A673 (cell line): ENCODE measurements around the gene SENP7. TPM values are rescaled to one million over a fixed set of nuclear protein-coding genes. Genes with fewer than 3 reads are reported as not detected.

Experiments used
- BruUV-seq: library from RNA; stranded (reverse); fragments of 400-500 nt; replicated peaks from 2 replicates; lab custom pipeline; 2021; lab: Mats Ljungman, UMichigan
- CTCF ChIA-PET: fragments of 300-600 bp; sonication (Branson Sonifier 250); formaldehyde crosslinking; loops from one replicate; lab custom pipeline; 2022; ENCODE audit warnings: antibody characterized with exemption; lab: Charles Lee
- POLR2A ChIA-PET: fragments of 300-600 bp; sonication (Branson Sonifier 250); formaldehyde crosslinking; loops from one replicate; lab custom pipeline; 2022; ENCODE audit warnings: antibody characterized with exemption; ENCODE audit not compliant: low non-redundant PET; lab: Charles Lee
- DNase-seq: peaks from one replicate; pipeline ENCODE4 v3.0.0-alpha.2; 2015; ENCODE audit warnings: low spot score
- H3K27ac ChIP-seq: fragments of 200-600 bp; sonication (generic); 2 replicates; pipeline ENCODE4 v1.5.1; 2016; ENCODE audit warnings: mixed run types, low read depth, mild to moderate bottlenecking, mixed read lengths, antibody characterized with exemption, low read length; ENCODE audit not compliant: poor library complexity, severe bottlenecking
- H3K27me3 ChIP-seq: fragments of 200-600 bp; sonication (generic); replicated peaks from 2 replicates; pipeline ENCODE4 v1.6.1; 2017; ENCODE audit warnings: mixed run types, low read depth, mild to moderate bottlenecking, mixed read lengths, antibody characterized with exemption, low read length; ENCODE audit not compliant: insufficient read depth, poor library complexity
- H3K36me3 ChIP-seq: fragments of 200-600 bp; sonication (generic); 2 replicates; pipeline ENCODE4 v1.6.1; 2016; ENCODE audit warnings: mixed run types, mild to moderate bottlenecking, mixed read lengths, antibody characterized with exemption, low read length; ENCODE audit not compliant: insufficient read depth, poor library complexity, severe bottlenecking
- H3K4me1 ChIP-seq: fragments of 200-600 bp; sonication (generic); 2 replicates; pipeline ENCODE4 v1.6.1; 2017; ENCODE audit warnings: mixed run types, mild to moderate bottlenecking, mixed read lengths, antibody characterized with exemption, low read length; ENCODE audit not compliant: insufficient read depth, poor library complexity, severe bottlenecking
- H3K4me3 ChIP-seq: fragments of 200-600 bp; sonication (generic); 2 replicates; pipeline ENCODE4 v1.5.1; 2016; ENCODE audit warnings: low read depth, mixed run types, mild to moderate bottlenecking, mixed read lengths, low read length; ENCODE audit not compliant: poor library complexity, severe bottlenecking
- H3K9me3 ChIP-seq: fragments of 200-600 bp; sonication (generic); 2 replicates; pipeline ENCODE4 v1.6.1; 2016; ENCODE audit warnings: mixed run types, low read depth, mild to moderate bottlenecking, mixed read lengths, antibody characterized with exemption, low read length; ENCODE audit not compliant: poor library complexity, severe bottlenecking
- EZH2 ChIP-seq: fragments of 200-600 bp; sonication (generic); IDR thresholded peaks from 2 replicates; pipeline ENCODE4 v1.6.1; 2017; ENCODE audit warnings: borderline replicate concordance, low read depth, mild to moderate bottlenecking, mixed read lengths, antibody characterized with exemption, low read length; ENCODE audit not compliant: poor library complexity, severe bottlenecking
- intact Hi-C: fragments of 100-400 bp; cut with micrococcal nuclease; formaldehyde crosslinking; loops from one replicate; pipeline ENCODE4 v1.10.0; 2022; ENCODE audit not compliant: unreplicated experiment
- total RNA-seq: library from RNA; stranded (reverse); gene quantifications from 2 replicates; pipeline ENCODE4 v1.2.3, GENCODE V29; 2021
- TF ChIP-seq, protein P1 (sequence below): fragments of 300-800, 200-600 bp; sonication (generic); conservative IDR thresholded peaks from 2 replicates; pipeline ENCODE4 v1.5.1; 2017; ENCODE audit warnings: low read depth, mild to moderate bottlenecking, antibody characterized with exemption, low read length, moderate library complexity, mixed read lengths

The SENP7 gene
- total RNA-seq, 1 experiment from 2014 or later = 10.2 TPM

DNA sequence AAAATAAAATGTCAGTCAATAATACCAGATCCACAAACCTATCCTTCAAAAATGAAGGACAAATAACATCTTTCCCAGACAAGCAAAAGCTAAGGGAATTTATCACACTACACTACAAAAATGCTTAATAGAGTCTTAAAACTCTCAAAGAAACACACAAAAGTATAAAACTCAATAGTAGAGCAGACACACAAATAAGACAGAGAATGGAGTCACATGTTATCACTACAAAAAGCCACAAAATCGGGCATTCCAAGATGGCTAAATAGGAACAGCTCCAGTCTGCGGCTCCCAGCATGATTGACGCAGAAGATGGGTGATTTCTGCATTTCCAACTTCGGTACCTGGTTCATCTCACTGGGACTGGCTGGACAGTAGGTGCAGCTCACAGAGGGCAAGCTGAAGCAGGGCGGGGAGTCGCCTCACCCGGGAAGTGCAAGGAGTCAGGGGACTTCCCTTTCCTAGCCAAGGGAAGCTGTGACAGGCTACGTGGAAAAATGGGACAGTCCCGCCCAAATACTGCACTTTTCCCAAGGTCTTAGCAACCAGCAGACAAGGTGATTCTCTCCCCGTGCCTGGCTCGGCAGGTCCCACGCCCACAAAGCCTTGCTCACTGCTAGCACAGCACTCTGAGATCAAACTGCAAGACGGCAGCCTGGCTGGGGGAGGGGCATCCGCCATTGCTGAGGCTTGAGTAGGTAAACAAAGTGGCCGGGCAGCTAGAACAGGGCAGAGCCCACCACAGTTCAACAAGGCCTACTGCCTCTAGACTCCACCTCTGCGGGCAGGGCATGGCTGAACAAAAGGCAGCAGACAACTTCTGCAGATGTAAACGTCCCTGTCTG, 46.3 kb downstream of the SENP7 start:
- no peak for DNase-seq
- H3K4me1 ChIP-seq = no peaks in the 10 kb centered on the region
- POLR2A ChIA-PET = no interaction called here
- H3K9me3 ChIP-seq = no peaks in the 10 kb centered on the region
- H3K36me3 ChIP-seq = no peaks in the 10 kb centered on the region
- no peaks in the 10 kb centered on the region for H3K27me3 ChIP-seq
- TF ChIP-seq EZH2 = no peak
- TF ChIP-seq, protein P1, sequence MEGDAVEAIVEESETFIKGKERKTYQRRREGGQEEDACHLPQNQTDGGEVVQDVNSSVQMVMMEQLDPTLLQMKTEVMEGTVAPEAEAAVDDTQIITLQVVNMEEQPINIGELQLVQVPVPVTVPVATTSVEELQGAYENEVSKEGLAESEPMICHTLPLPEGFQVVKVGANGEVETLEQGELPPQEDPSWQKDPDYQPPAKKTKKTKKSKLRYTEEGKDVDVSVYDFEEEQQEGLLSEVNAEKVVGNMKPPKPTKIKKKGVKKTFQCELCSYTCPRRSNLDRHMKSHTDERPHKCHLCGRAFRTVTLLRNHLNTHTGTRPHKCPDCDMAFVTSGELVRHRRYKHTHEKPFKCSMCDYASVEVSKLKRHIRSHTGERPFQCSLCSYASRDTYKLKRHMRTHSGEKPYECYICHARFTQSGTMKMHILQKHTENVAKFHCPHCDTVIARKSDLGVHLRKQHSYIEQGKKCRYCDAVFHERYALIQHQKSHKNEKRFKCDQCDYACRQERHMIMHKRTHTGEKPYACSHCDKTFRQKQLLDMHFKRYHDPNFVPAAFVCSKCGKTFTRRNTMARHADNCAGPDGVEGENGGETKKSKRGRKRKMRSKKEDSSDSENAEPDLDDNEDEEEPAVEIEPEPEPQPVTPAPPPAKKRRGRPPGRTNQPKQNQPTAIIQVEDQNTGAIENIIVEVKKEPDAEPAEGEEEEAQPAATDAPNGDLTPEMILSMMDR = no peak
- CTCF ChIA-PET = no interaction called here
- intact Hi-C loops = no loop called here
- BruUV-seq = no TSS peak
- H3K27ac ChIP-seq = no peak overlapping the region
- no peak overlapping the region for H3K4me3 ChIP-seq

DNA sequence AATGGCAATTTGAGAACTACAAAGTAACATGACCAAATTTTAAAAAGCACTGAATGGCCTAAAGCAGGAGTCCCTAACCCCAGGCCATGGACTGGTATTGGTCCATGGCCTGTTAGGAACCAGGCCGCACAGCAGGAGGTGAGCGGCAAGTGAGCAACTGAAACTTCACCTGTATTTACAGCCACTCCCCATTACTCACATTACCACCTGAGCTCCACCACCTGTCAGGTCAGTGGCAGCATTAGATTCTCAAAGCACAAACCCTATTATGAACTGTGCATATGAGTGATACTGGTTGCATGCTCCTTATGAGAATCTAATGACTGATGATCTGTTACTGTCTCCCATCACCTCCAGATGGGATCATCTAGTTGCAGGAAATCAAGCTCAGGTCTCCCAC, 48.8 kb downstream of the SENP7 start:
- no peaks in the 10 kb centered on the region for H3K27me3 ChIP-seq
- intact Hi-C loops = no loop called here
- CTCF ChIA-PET = no interaction called here
- H3K4me3 ChIP-seq = no peak overlapping the region
- H3K36me3 ChIP-seq = no peaks in the 10 kb centered on the region
- TF ChIP-seq EZH2 = no peak
- TF ChIP-seq, protein P1 = no peak
- no TSS peak for BruUV-seq
- H3K9me3 ChIP-seq = no peaks in the 10 kb centered on the region
- H3K4me1 ChIP-seq = no peaks in the 10 kb centered on the region
- H3K27ac ChIP-seq = no peak overlapping the region
- DNase-seq = no peak
- POLR2A ChIA-PET = no interaction called here

DNA sequence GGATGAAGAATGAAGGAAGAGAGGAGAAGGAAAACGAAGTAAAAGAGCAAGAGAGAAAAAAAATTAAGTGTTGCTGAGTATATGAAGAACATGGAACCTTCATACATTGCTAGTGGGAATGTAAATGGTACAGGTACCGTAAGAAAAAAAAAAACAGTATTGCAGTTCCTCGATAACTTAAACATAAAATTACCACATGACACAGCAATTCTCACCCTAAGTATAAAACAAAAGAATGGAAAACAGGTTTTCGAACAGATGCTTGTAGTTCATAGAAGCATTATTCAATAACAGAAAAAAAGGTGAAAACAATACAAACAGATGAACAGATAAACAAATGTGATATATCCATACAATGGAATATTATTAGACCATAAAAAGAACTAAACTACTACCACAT, 51.6 kb downstream of the SENP7 start:
- Histone ChIP-seq H3K4me3 (no peak overlapping the region), H3K27ac (no peak overlapping the region), H3K36me3 (no peaks in the 10 kb centered on the region), H3K4me1 (no peaks in the 10 kb centered on the region), H3K9me3 (no peaks in the 10 kb centered on the region), H3K27me3 (no peaks in the 10 kb centered on the region)
- no peak for TF ChIP-seq EZH2
- TF ChIP-seq, protein P1 = no peak
- BruUV-seq = no TSS peak
- intact Hi-C loops = no loop called here
- ChIA-PET CTCF (no interaction called here), POLR2A (no interaction called here)
- no peak for DNase-seq
